HEK293 (cell line): ENCODE measurements around the gene FOXN1.

Experiments
- CTCF ChIA-PET: fragments of 350-600 bp; formaldehyde crosslinking; extraction: SDS; loops from one replicate; lab custom pipeline; 2021; ENCODE audit warnings: antibody characterized with exemption; lab: Yijun Ruan, JAX
- POLR2A ChIA-PET: fragments of 300-600 bp; formaldehyde crosslinking; extraction: SDS; loops from one replicate; lab custom pipeline; 2020; ENCODE audit warnings: antibody characterized with exemption, inconsistent platforms; lab: Yijun Ruan, JAX
- H3K27ac ChIP-seq: fragments of 200-500 bp; sonication (Bioruptor generic); 2 replicates; pipeline ENCODE4 v1.5.1; 2014; ENCODE audit warnings: low read depth, low read length, control low read depth, inconsistent platforms; ENCODE audit errors: extremely low read depth
- H3K36me3 ChIP-seq, 2 experiments: fragments of 200-500 bp in 1 of 2; sonication (Bioruptor generic) in 1 of 2; 1 replicate in 1 of 2; 2 replicates in 1 of 2; pipeline ENCODE4 v1.5.1; 2014 to 2017; ENCODE audit warnings: inconsistent platforms in 2 of 2, low read length in 2 of 2; ENCODE audit not compliant: control insufficient read depth in 2 of 2, insufficient read depth in 1 of 2
- H3K4me1 ChIP-seq: fragments of 200-500 bp; sonication (Bioruptor generic); 2 replicates; pipeline ENCODE4 v1.5.1; 2014; ENCODE audit warnings: mild to moderate bottlenecking, low read length, inconsistent platforms; ENCODE audit not compliant: control insufficient read depth, insufficient read depth
- H3K4me3 ChIP-seq: 2 replicates; pipeline ENCODE4 v1.5.1; 2011; ENCODE audit warnings: low read depth, mild to moderate bottlenecking, control low read depth, low read length, moderate library complexity
- H3K9me3 ChIP-seq: fragments of 200-500 bp; sonication (Bioruptor generic); 2 replicates; pipeline ENCODE4 v1.5.1; 2014; ENCODE audit warnings: low read depth, low read length, inconsistent platforms; ENCODE audit not compliant: control insufficient read depth, insufficient read depth
- ATF2 ChIP-seq: fragments of 450-650 bp; formaldehyde crosslinking; IDR thresholded peaks from 2 replicates; pipeline ENCODE4 v1.5.1; 2016; ENCODE audit warnings: missing biosample characterization, missing genetic modification characterization, low read depth
- BCL11A ChIP-seq: fragments of 450-650 bp; formaldehyde crosslinking; IDR thresholded peaks from 2 replicates; pipeline ENCODE4 v1.5.1; 2016; ENCODE audit warnings: low read depth, missing biosample characterization, missing genetic modification characterization
- EGR2 ChIP-seq: fragments of 450-650 bp; formaldehyde crosslinking; IDR thresholded peaks from 2 replicates; pipeline ENCODE4 v1.5.1; 2016; ENCODE audit warnings: low read depth, missing biosample characterization, missing genetic modification characterization
- GLIS1 ChIP-seq: fragments of 450-650 bp; formaldehyde crosslinking; IDR thresholded peaks from 2 replicates; pipeline ENCODE4 v1.5.1; 2016; ENCODE audit warnings: missing biosample characterization, missing genetic modification characterization
- KLF10 ChIP-seq: fragments of 450-650 bp; IDR thresholded peaks from 2 replicates; pipeline ENCODE4 v1.5.1; 2018; ENCODE audit warnings: missing biosample characterization, mild to moderate bottlenecking, missing genetic modification characterization
- PBX3 ChIP-seq: sonication (generic); formaldehyde crosslinking; IDR thresholded peaks from 2 replicates; pipeline ENCODE4 v1.8.1; 2022; ENCODE audit warnings: mild to moderate bottlenecking, moderate library complexity, missing genetic modification reagents
- SCRT2 ChIP-seq: fragments of 450-650 bp; formaldehyde crosslinking; IDR thresholded peaks from 2 replicates; pipeline ENCODE4 v1.5.1; 2016; ENCODE audit warnings: missing biosample characterization, missing genetic modification characterization
- SP3 ChIP-seq: fragments of 450-650 bp; formaldehyde crosslinking; IDR thresholded peaks from 2 replicates; pipeline ENCODE4 v1.5.1; 2016; ENCODE audit warnings: missing biosample characterization, missing genetic modification characterization
- ZBTB1 ChIP-seq: fragments of 450-650 bp; formaldehyde crosslinking; IDR thresholded peaks from 2 replicates; pipeline ENCODE4 v1.5.1; 2016; ENCODE audit warnings: missing biosample characterization, missing genetic modification characterization
- ZBTB17 ChIP-seq: fragments of 450-650 bp; formaldehyde crosslinking; IDR thresholded peaks from 2 replicates; pipeline ENCODE4 v1.5.1; 2016; ENCODE audit warnings: missing biosample characterization, missing genetic modification characterization
- ZBTB48 ChIP-seq: fragments of 450-650 bp; formaldehyde crosslinking; IDR thresholded peaks from 2 replicates; pipeline ENCODE4 v1.5.1; 2016; ENCODE audit warnings: missing biosample characterization, missing genetic modification characterization
- ZNF114 ChIP-seq: fragments of 450-650 bp; formaldehyde crosslinking; IDR thresholded peaks from 2 replicates; pipeline ENCODE4 v1.5.0; 2017; ENCODE audit warnings: missing biosample characterization, missing genetic modification characterization
- ZNF221 ChIP-seq: fragments of 450-650 bp; formaldehyde crosslinking; IDR thresholded peaks from 2 replicates; pipeline ENCODE4 v1.5.1; 2017; ENCODE audit warnings: missing biosample characterization, missing genetic modification characterization, borderline replicate concordance
- ZNF23 ChIP-seq: fragments of 450-650 bp; formaldehyde crosslinking; IDR thresholded peaks from 2 replicates; pipeline ENCODE4 v1.5.1; 2016; ENCODE audit warnings: missing biosample characterization, missing genetic modification characterization, borderline replicate concordance
- ZNF292 ChIP-seq: fragments of 450-650 bp; formaldehyde crosslinking; IDR thresholded peaks from 2 replicates; pipeline ENCODE4 v1.5.1; 2016; ENCODE audit warnings: low read depth, missing biosample characterization, missing genetic modification characterization, borderline replicate concordance
- ZNF335 ChIP-seq: fragments of 450-650 bp; formaldehyde crosslinking; conservative IDR thresholded peaks from 2 replicates; pipeline ENCODE4 v1.5.1; 2016; ENCODE audit warnings: missing biosample characterization, missing genetic modification characterization
- ZNF391 ChIP-seq: fragments of 450-650 bp; formaldehyde crosslinking; IDR thresholded peaks from 2 replicates; pipeline ENCODE4 v1.5.1; 2016; ENCODE audit warnings: low read depth, missing biosample characterization, missing genetic modification characterization, borderline replicate concordance
- ZNF510 ChIP-seq: fragments of 450-650 bp; formaldehyde crosslinking; IDR thresholded peaks from 2 replicates; pipeline ENCODE4 v1.5.1; 2018; ENCODE audit warnings: mild to moderate bottlenecking, missing genetic modification characterization, missing biosample characterization; ENCODE audit not compliant: insufficient replicate concordance
- ZNF529 ChIP-seq: fragments of 450-650 bp; formaldehyde crosslinking; IDR thresholded peaks from 2 replicates; pipeline ENCODE4 v1.5.1; 2017; ENCODE audit warnings: missing genetic modification characterization, missing biosample characterization; ENCODE audit not compliant: insufficient replicate concordance
- ZNF544 ChIP-seq: fragments of 450-650 bp; formaldehyde crosslinking; IDR thresholded peaks from 2 replicates; pipeline ENCODE4 v1.5.0; 2017; ENCODE audit warnings: missing biosample characterization, missing genetic modification characterization
- ZNF558 ChIP-seq: fragments of 450-650 bp; formaldehyde crosslinking; IDR thresholded peaks from 2 replicates; pipeline ENCODE4 v1.5.1; 2016; ENCODE audit warnings: missing biosample characterization, missing genetic modification characterization
- ZNF571 ChIP-seq: fragments of 450-650 bp; formaldehyde crosslinking; IDR thresholded peaks from 2 replicates; pipeline ENCODE4 v1.5.0; 2017; ENCODE audit warnings: missing biosample characterization, missing genetic modification characterization
- ZNF670 ChIP-seq: fragments of 450-650 bp; formaldehyde crosslinking; IDR thresholded peaks from 2 replicates; pipeline ENCODE4 v1.5.1; 2016; ENCODE audit warnings: missing biosample characterization, missing genetic modification characterization, low read depth
- ZSCAN18 ChIP-seq: fragments of 450-650 bp; formaldehyde crosslinking; IDR thresholded peaks from 2 replicates; pipeline ENCODE4 v1.5.1; 2016; ENCODE audit warnings: missing biosample characterization, missing genetic modification characterization
- ZSCAN30 ChIP-seq: fragments of 450-650 bp; IDR thresholded peaks from 2 replicates; pipeline ENCODE4 v1.5.1; 2018; ENCODE audit warnings: missing biosample characterization, mild to moderate bottlenecking, missing genetic modification characterization, moderate library complexity
- TF ChIP-seq, protein P1 (sequence below): fragments of 450-650 bp; IDR thresholded peaks from 2 replicates; pipeline ENCODE4 v1.5.1; 2018; ENCODE audit warnings: missing biosample characterization, missing genetic modification characterization

FOXN1 gene

GRCh38 chr17:28571361-28572122, 65.4 kb downstream of the FOXN1 start, which contains the start of gene PIGS (continued):
- TF ChIP-seq, protein P1, sequence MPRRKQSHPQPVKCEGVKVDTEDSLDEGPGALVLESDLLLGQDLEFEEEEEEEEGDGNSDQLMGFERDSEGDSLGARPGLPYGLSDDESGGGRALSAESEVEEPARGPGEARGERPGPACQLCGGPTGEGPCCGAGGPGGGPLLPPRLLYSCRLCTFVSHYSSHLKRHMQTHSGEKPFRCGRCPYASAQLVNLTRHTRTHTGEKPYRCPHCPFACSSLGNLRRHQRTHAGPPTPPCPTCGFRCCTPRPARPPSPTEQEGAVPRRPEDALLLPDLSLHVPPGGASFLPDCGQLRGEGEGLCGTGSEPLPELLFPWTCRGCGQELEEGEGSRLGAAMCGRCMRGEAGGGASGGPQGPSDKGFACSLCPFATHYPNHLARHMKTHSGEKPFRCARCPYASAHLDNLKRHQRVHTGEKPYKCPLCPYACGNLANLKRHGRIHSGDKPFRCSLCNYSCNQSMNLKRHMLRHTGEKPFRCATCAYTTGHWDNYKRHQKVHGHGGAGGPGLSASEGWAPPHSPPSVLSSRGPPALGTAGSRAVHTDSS (tag by site-specific recombination): no peak
- TF ChIP-seq ZBTB48 (peak; percentile 98), KLF10 (tag by site-specific recombination) (peak; percentile 94), ZNF23 (no peak), ZSCAN30 (tag by site-specific recombination) (peak; percentile 50), ZNF335 (tag by site-specific recombination) (peak; percentile 94), ZNF221 (no peak), ZNF544 (no peak), ZSCAN18 (tag by site-specific recombination) (no peak), ZNF114 (tag by site-specific recombination) (no peak), SP3 (tag by site-specific recombination) (peak; percentile 63), ATF2 (tag by site-specific recombination) (no peak), SCRT2 (tag by site-specific recombination) (no peak), EGR2 (tag by site-specific recombination) (0 out of 2 replicates have a peak, but pooled peaks have one; percentile 10), ZNF571 (no peak), ZNF670 (tag by site-specific recombination) (no peak), ZNF510 (no peak), ZBTB17 (tag by site-specific recombination) (peak; percentile 50), BCL11A (tag by site-specific recombination) (no peak), ZNF391 (tag by site-specific recombination) (no peak), ZNF558 (tag by site-specific recombination) (no peak), ZNF292 (tag by site-specific recombination) (no peak)

- Histone ChIP-seq H3K36me3 (peaks cover 23 to 34% of the 10 kb centered on the region in 2 experiments), H3K27ac (no peak overlapping the region), H3K4me3 (no peak overlapping the region), H3K9me3 (no peaks in the 10 kb centered on the region), H3K4me1 (peaks cover 11% of the 10 kb centered on the region)
- CTCF ChIA-PET: interaction anchor here (0.7 to 4.5 kb wide), 8 partner anchors 21 to 77 kb away, joined by 3 to 26 read pairs (median 4); no protein-coding TSS in a partner anchor
- POLR2A ChIA-PET: interaction anchor here (0.6 to 3.9 kb wide), 14 partner anchors 8 to 237 kb away, joined by 3 to 68 read pairs (median 7); partner anchors contain the start of genes IFT20, PROCA1, RPL23A and SPAG5
- TF ChIP-seq ZBTB1 (tag by site-specific recombination) (no peak), ZNF529 (tag by site-specific recombination) (no peak), PBX3 (CRISPR knock-in tag) (0 out of 2 replicates have a peak, but pooled peaks have one; percentile 20), GLIS1 (tag by site-specific recombination) (peak; percentile 30; the same call in 1 of the 2 replicates)
- TF ChIP-seq, all 188 proteins: peak for 2
Measured at GRCh38 chr17:28572259-28573039, 66.3 kb downstream of the FOXN1 start.
